ENCODE measurements around the gene TRIM59. TPM values are rescaled to one million over a fixed set of nuclear protein-coding genes. Genes with fewer than 3 reads are reported as not detected.

Gene TRIM59
- total and polyA plus RNA-seq, 9 of the 15 experiments (the other 6 are each of a cell fraction or from before 2014, with no cell fraction given): 16.8 to 101 (median 34.8) TPM

DNA sequence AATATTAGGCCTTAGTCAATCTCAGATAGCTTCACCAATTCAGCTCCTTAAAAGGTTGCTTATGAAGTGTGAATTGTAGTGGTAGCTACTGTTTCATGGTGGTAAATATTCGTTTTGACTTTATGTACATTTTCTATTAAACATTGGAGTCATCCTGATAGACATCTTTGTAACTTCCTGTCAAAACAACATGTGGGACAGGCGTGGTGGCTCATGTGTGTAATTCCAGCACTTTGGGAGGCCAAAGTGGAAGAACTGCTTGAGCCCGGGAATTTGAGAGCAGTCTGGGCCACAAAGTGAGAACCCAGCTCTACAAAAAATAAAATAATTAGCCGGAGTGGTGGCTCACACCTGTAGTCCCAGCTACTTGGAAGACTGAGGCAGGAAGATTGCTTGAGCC lies 2.0 kb upstream of the TRIM59 start (continued):
- peak; percentile 95 for TF ChIP-seq ZNF589 (CRISPR knock-in tag; IDR thresholded peaks at IDR 0.05; ENCODE audit: low read depth)
- TF ChIP-seq, protein P1, sequence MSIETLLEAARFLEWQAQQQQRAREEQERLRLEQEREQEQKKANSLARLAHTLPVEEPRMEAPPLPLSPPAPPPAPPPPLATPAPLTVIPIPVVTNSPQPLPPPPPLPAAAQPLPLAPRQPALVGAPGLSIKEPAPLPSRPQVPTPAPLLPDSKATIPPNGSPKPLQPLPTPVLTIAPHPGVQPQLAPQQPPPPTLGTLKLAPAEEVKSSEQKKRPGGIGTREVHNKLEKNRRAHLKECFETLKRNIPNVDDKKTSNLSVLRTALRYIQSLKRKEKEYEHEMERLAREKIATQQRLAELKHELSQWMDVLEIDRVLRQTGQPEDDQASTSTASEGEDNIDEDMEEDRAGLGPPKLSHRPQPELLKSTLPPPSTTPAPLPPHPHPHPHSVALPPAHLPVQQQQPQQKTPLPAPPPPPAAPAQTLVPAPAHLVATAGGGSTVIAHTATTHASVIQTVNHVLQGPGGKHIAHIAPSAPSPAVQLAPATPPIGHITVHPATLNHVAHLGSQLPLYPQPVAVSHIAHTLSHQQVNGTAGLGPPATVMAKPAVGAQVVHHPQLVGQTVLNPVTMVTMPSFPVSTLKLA (conservative IDR thresholded peaks at IDR 0.05): peak in 1 of 2 experiments; percentile 56; a peak in 3 of 4 replicates
- TF ChIP-seq, protein P2, sequence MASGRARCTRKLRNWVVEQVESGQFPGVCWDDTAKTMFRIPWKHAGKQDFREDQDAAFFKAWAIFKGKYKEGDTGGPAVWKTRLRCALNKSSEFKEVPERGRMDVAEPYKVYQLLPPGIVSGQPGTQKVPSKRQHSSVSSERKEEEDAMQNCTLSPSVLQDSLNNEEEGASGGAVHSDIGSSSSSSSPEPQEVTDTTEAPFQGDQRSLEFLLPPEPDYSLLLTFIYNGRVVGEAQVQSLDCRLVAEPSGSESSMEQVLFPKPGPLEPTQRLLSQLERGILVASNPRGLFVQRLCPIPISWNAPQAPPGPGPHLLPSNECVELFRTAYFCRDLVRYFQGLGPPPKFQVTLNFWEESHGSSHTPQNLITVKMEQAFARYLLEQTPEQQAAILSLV (tag; IDR thresholded peaks at IDR 0.05): no peak
- TF ChIP-seq, protein P3, sequence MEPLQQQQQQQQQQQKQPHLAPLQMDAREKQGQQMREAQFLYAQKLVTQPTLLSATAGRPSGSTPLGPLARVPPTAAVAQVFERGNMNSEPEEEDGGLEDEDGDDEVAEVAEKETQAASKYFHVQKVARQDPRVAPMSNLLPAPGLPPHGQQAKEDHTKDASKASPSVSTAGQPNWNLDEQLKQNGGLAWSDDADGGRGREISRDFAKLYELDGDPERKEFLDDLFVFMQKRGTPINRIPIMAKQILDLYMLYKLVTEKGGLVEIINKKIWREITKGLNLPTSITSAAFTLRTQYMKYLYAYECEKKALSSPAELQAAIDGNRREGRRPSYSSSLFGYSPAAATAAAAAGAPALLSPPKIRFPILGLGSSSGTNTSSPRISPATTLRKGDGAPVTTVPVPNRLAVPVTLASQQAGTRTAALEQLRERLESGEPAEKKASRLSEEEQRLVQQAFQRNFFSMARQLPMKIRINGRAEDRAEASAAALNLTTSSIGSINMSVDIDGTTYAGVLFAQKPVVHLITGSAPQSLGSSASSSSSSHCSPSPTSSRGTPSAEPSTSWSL (CRISPR knock-in tag; IDR thresholded peaks at IDR 0.05; ENCODE audit: borderline replicate concordance): no peak
- TF ChIP-seq XRCC5 (IDR thresholded peaks at IDR 0.05; ENCODE audit: low read depth, low read length): no peak
- TF ChIP-seq, protein P4, sequence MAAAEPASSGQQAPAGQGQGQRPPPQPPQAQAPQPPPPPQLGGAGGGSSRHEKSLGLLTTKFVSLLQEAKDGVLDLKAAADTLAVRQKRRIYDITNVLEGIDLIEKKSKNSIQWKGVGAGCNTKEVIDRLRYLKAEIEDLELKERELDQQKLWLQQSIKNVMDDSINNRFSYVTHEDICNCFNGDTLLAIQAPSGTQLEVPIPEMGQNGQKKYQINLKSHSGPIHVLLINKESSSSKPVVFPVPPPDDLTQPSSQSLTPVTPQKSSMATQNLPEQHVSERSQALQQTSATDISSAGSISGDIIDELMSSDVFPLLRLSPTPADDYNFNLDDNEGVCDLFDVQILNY (CRISPR knock-in tag; IDR thresholded peaks at IDR 0.05): no peak
- TF ChIP-seq CSDE1 (IDR thresholded peaks at IDR 0.05): no peak
- TF ChIP-seq ILF3 (IDR thresholded peaks at IDR 0.05; ENCODE audit: borderline replicate concordance): no peak
- TF ChIP-seq YY1 (IDR thresholded peaks at IDR 0.05; ENCODE audit: borderline replicate concordance in 1 of 3, control insufficient read depth in 1 of 3, extremely low read depth in 1 of 3, insufficient read depth in 3 of 3, insufficient read length in 1 of 3, insufficient replicate concordance in 2 of 3, low read depth in 1 of 3, low read length in 2 of 3): no peak
- TF ChIP-seq CEBPB (tag; IDR thresholded peaks at IDR 0.05): no peak
- TF ChIP-seq POU5F1 (IDR thresholded peaks at IDR 0.05; ENCODE audit: borderline replicate concordance, low read depth, low read length, partially characterized antibody): no peak
- no peak for TF ChIP-seq SIX5 (IDR thresholded peaks at IDR 0.05; ENCODE audit: borderline replicate concordance in 1 of 2, insufficient read depth in 1 of 2, low read depth in 1 of 2, low read length in 2 of 2)
- TF ChIP-seq, protein P5, sequence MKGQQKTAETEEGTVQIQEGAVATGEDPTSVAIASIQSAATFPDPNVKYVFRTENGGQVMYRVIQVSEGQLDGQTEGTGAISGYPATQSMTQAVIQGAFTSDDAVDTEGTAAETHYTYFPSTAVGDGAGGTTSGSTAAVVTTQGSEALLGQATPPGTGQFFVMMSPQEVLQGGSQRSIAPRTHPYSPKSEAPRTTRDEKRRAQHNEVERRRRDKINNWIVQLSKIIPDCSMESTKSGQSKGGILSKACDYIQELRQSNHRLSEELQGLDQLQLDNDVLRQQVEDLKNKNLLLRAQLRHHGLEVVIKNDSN (CRISPR knock-in tag; IDR thresholded peaks at IDR 0.05): no peak
- no peak for TF ChIP-seq JUNB (CRISPR knock-in tag; conservative IDR thresholded peaks at IDR 0.05)
- TF ChIP-seq RNF2 (IDR thresholded peaks at IDR 0.05): no peak
- TF ChIP-seq ETV5 (CRISPR knock-in tag; IDR thresholded peaks at IDR 0.05; ENCODE audit: low read depth): peak; percentile 20; the same call in 1 of the 2 replicates
- no peak for TF ChIP-seq HDAC2 (IDR thresholded peaks at IDR 0.05)
- peak; percentile 78 for TF ChIP-seq ZNF584 (CRISPR knock-in tag; IDR thresholded peaks at IDR 0.05; ENCODE audit: low read depth)
- no peak for TF ChIP-seq GTF2F1 (IDR thresholded peaks at IDR 0.05; ENCODE audit: low read depth, low read length)
- no peak for TF ChIP-seq BACH1 (tag; IDR thresholded peaks at IDR 0.05)
- TF ChIP-seq CBX1 (IDR thresholded peaks at IDR 0.05; ENCODE audit: low read depth): no peak
- TF ChIP-seq BHLHE40 (IDR thresholded peaks at IDR 0.05; ENCODE audit: low read length): no peak
- peak; percentile 23; the same call in 1 of the 2 replicates for TF ChIP-seq LCOR (CRISPR knock-in tag; IDR thresholded peaks at IDR 0.05)
